Activated CD4-positive, alpha-beta T cell treated with anti-CD3 and anti-CD28 coated beads, Interleukin-2, amount 10 ng/mL, durations not matched to agents 24 days and 14 days (primary cell): ENCODE results near the gene PLIN4. TPM values are rescaled to one million over a fixed set of nuclear protein-coding genes. Genes with fewer than 3 reads are reported as not detected.

Experiments used
- DNase-seq: peaks from one replicate; pipeline ENCODE4 v3.0.0; 2022
- H3K27ac Mint-ChIP-seq: one replicate; pipeline ENCODE4 v1.8.0; 2022; ENCODE audit warnings: mild to moderate bottlenecking, mixed read lengths
- H3K27me3 Mint-ChIP-seq: one replicate; pipeline ENCODE4 v1.8.0; 2022; ENCODE audit warnings: mixed read lengths
- H3K36me3 Mint-ChIP-seq: one replicate; pipeline ENCODE4 v1.8.0; 2022; ENCODE audit warnings: low read depth, mild to moderate bottlenecking, mixed read lengths
- H3K4me1 Mint-ChIP-seq: one replicate; pipeline ENCODE4 v1.8.0; 2021; ENCODE audit warnings: mixed read lengths
- H3K4me3 Mint-ChIP-seq: one replicate; pipeline ENCODE4 v1.8.0; 2022; ENCODE audit warnings: mild to moderate bottlenecking, moderate library complexity, mixed read lengths
- H3K9me3 Mint-ChIP-seq: one replicate; pipeline ENCODE4 v1.8.0; 2021; ENCODE audit warnings: mixed read lengths
- intact Hi-C: fragments of 100-400 bp; cut with micrococcal nuclease; formaldehyde crosslinking; loops from one replicate; pipeline ENCODE4 v1.15.1; 2023
- total RNA-seq: library from RNA; stranded (reverse); gene quantifications from 2 replicates; pipeline ENCODE4 v1.2.3, GENCODE V29; 2022

Gene PLIN4
- total RNA-seq, 1 donor from 2014 or later = not detected

GRCh38 chr19:4464815-4465581, 53.3 kb downstream of the PLIN4 start:
- Mint-ChIP-seq H3K4me3 (no peak overlapping the region), H3K36me3 (no peaks in the 10 kb centered on the region), H3K27me3 (no peaks in the 10 kb centered on the region), H3K27ac (no peak overlapping the region), H3K4me1 (peaks cover 3% of the 10 kb centered on the region), H3K9me3 (no peaks in the 10 kb centered on the region)
- no peak for DNase-seq
- intact Hi-C loops = no loop called here

GRCh38 chr19:4457654-4458395, 60.5 kb downstream of the PLIN4 start, which contains the start of gene UBXN6:
UBXN6 (minus strand) TSS chr19:4457794; CDS start chr19:4457697, 97 bp downstream.
- no peaks in the 10 kb centered on the region for H3K9me3 Mint-ChIP-seq
- H3K27ac Mint-ChIP-seq = peak within 1 kb of the TSS; percentile 92
- H3K27me3 Mint-ChIP-seq = peaks cover 2% of the 10 kb centered on the region

GRCh38 chr19:4456843-4457653, 61.2 kb downstream of the PLIN4 start:
- intact Hi-C loops = loop anchor here (1.0 to 10.0 kb wide), 4 partner anchors 14 to 1022 kb away; partner anchors contain the start of genes CHAF1A and YJU2
- Mint-ChIP-seq H3K36me3 (peaks cover 2% of the 10 kb centered on the region), H3K4me1 (peaks cover 16% of the 10 kb centered on the region), H3K27ac (peak overlapping the region; percentile 92), H3K9me3 (no peaks in the 10 kb centered on the region), H3K27me3 (peaks cover 2% of the 10 kb centered on the region), H3K4me3 (peak overlapping the region; percentile 96)
- DNase-seq = peak; percentile 77

More at GRCh38 chr19:4457654-4458395, 60.5 kb downstream of the PLIN4 start, which contains the start of gene UBXN6:
- H3K36me3 Mint-ChIP-seq = peaks cover 2% of the 10 kb centered on the region
- H3K4me3 Mint-ChIP-seq = peak within 1 kb of the TSS; percentile 96
- peaks cover 16% of the 10 kb centered on the region for H3K4me1 Mint-ChIP-seq
- DNase-seq = peak; percentile 100
- intact Hi-C loops = loop anchor here (1.0 to 10.0 kb wide), 4 partner anchors 13 to 1023 kb away; partner anchors contain the start of genes CHAF1A and YJU2

- peak overlapping the region; percentile 96 for H3K4me3 Mint-ChIP-seq
- intact Hi-C loops = loop anchor here (2.0 to 10.0 kb wide), 2 partner anchors 210 to 1022 kb away; partner anchors contain the start of gene YJU2
- H3K36me3 Mint-ChIP-seq = peaks cover 4% of the 10 kb centered on the region
- peak overlapping the region; percentile 92 for H3K27ac Mint-ChIP-seq
- H3K4me1 Mint-ChIP-seq = peaks cover 16% of the 10 kb centered on the region
- peaks cover 2% of the 10 kb centered on the region for H3K27me3 Mint-ChIP-seq
- DNase-seq = peak; percentile 66
- H3K9me3 Mint-ChIP-seq = no peaks in the 10 kb centered on the region
Measured at GRCh38 chr19:4456476-4456842, 61.8 kb downstream of the PLIN4 start.

GRCh38 chr19:4455719-4456475, 62.4 kb downstream of the PLIN4 start:
- peaks cover 2% of the 10 kb centered on the region for H3K27me3 Mint-ChIP-seq
- peak; percentile 66 for DNase-seq
- peak overlapping the region; percentile 96 for H3K4me3 Mint-ChIP-seq
- H3K4me1 Mint-ChIP-seq = peaks cover 16% of the 10 kb centered on the region
- intact Hi-C loops = loop anchor here (2.0 to 10.0 kb wide), 2 partner anchors 209 to 1021 kb away; partner anchors contain the start of gene YJU2
- peak overlapping the region; percentile 92 for H3K27ac Mint-ChIP-seq
- H3K9me3 Mint-ChIP-seq = no peaks in the 10 kb centered on the region
- H3K36me3 Mint-ChIP-seq = peaks cover 5% of the 10 kb centered on the region

GRCh38 chr19:4454747-4455718, 63.3 kb downstream of the PLIN4 start:
- Mint-ChIP-seq H3K4me3 (no peak overlapping the region), H3K36me3 (peaks cover 12% of the 10 kb centered on the region), H3K4me1 (peaks cover 16% of the 10 kb centered on the region), H3K9me3 (no peaks in the 10 kb centered on the region), H3K27me3 (peaks cover 2% of the 10 kb centered on the region), H3K27ac (no peak overlapping the region)
- no peak for DNase-seq
- intact Hi-C loops = loop anchor here (10.0 kb wide), 1 partner anchor 1020 kb away; no protein-coding TSS in a partner anchor

- no peaks in the 10 kb centered on the region for H3K9me3 Mint-ChIP-seq
- intact Hi-C loops = loop anchor here (10.0 kb wide), 1 partner anchor 1019 kb away; no protein-coding TSS in a partner anchor
- peaks cover 2% of the 10 kb centered on the region for H3K27me3 Mint-ChIP-seq
- H3K4me3 Mint-ChIP-seq = no peak overlapping the region
- peaks cover 20% of the 10 kb centered on the region for H3K36me3 Mint-ChIP-seq
- peaks cover 16% of the 10 kb centered on the region for H3K4me1 Mint-ChIP-seq
- no peak for DNase-seq
- no peak overlapping the region for H3K27ac Mint-ChIP-seq
Measured at GRCh38 chr19:4453232-4454179, 64.8 kb downstream of the PLIN4 start.

GRCh38 chr19:4452230-4452990, 65.9 kb downstream of the PLIN4 start:
- intact Hi-C loops = loop anchor here (10.0 kb wide), 1 partner anchor 1018 kb away; no protein-coding TSS in a partner anchor
- no peaks in the 10 kb centered on the region for H3K9me3 Mint-ChIP-seq
- H3K36me3 Mint-ChIP-seq = peaks cover 22% of the 10 kb centered on the region
- no peak overlapping the region for H3K27ac Mint-ChIP-seq
- no peaks in the 10 kb centered on the region for H3K27me3 Mint-ChIP-seq
- DNase-seq = no peak
- peaks cover 12% of the 10 kb centered on the region for H3K4me1 Mint-ChIP-seq
- H3K4me3 Mint-ChIP-seq = no peak overlapping the region
